Peyer's patch (tissue), 4 donors: ENCODE measurements around the gene GPSM3. TPM values are rescaled to one million over a fixed set of nuclear protein-coding genes. Genes with fewer than 3 reads are reported as not detected.
A peak's percentile ranks its signal among the peaks of the same experiment; 100 is the strongest.
"Not testable (repeated sequence)": the region's sequence is repeated elsewhere in the genome, so short reads cannot be mapped to it uniquely, and the experiment has no call there.

Experiments
- DNase-seq, 3 donors: peaks; one replicate each; pipeline ENCODE4 v3.0.0-alpha.2; 2017 to 2019
- H3K27ac ChIP-seq, 4 donors: fragments of 200-600 bp; sonication (generic); one replicate each; pipeline ENCODE4 v1.5.1; 2016 to 2019
- H3K27me3 ChIP-seq, 2 donors: fragments of 200-600 bp; sonication (generic); one replicate each; pipeline ENCODE4 v1.5.1; 2019
- H3K36me3 ChIP-seq, 3 donors: fragments of 200-600 bp; sonication (generic); one replicate each; pipeline ENCODE4 v1.5.1; 2016 to 2019
- H3K4me1 ChIP-seq, 4 donors: fragments of 200-600 bp; sonication (generic); one replicate each; pipeline ENCODE4 v1.5.1; 2016 to 2019
- H3K4me3 ChIP-seq, 4 donors: fragments of 200-600 bp; sonication (generic); 1 replicate in 3 of 4; 2 replicates in 1 of 4; pipeline ENCODE4 v1.5.1; 2016 to 2019; ENCODE audit warnings: mild to moderate bottlenecking in 1 of 4
- H3K9me3 ChIP-seq, 4 donors: fragments of 200-600 bp; sonication (generic); one replicate each; pipeline ENCODE4 v1.5.1; 2016 to 2019; ENCODE audit warnings: mild to moderate bottlenecking in 1 of 4
- CTCF ChIP-seq, 6 experiments: fragments of 450-650 bp in 4 of 6; fragments of 200-600 bp in 2 of 6; sonication (generic) in 1 of 6; IDR thresholded peaks; one replicate each; pipeline ENCODE4 v1.5.1; 2017 to 2019; ENCODE audit warnings: antibody characterized with exemption in 6 of 6, mild to moderate bottlenecking in 3 of 6, moderate library complexity in 1 of 6
- POLR2A ChIP-seq, 2 donors: fragments of 450-650 bp; IDR thresholded peaks; one replicate each; pipeline ENCODE4 v1.5.1; 2017; ENCODE audit warnings: antibody characterized with exemption in 2 of 2, mild to moderate bottlenecking in 2 of 2, moderate library complexity in 2 of 2
- total RNA-seq, 4 donors: library from RNA; depleted of rRNA; stranded (reverse); fragments of >200 nt; gene quantifications; one replicate each; pipeline ENCODE4 v1.1.0, GENCODE V29; 2016

Gene GPSM3
- total RNA-seq, 4 donors from 2014 or later = 5.3 to 38.8 (median 10.3) TPM

GRCh38 chr6:32194388-32194787 is 1.9 kb upstream of the GPSM3 start:
- Histone ChIP-seq H3K4me1 (peaks cover 3 to 40% (median 8%) of the 10 kb centered on the region in 4 donors), H3K4me3 (no peak overlapping the region), H3K27ac (peak overlapping the region in 3 of 4 donors; percentile 80 to 98 (median 94)), H3K9me3 (no peaks in the 10 kb centered on the region), H3K27me3 (no peaks in the 10 kb centered on the region), H3K36me3 (no peaks in the 10 kb centered on the region)
- no peak for TF ChIP-seq CTCF (IDR thresholded peaks at IDR 0.05)
- TF ChIP-seq POLR2A (IDR thresholded peaks at IDR 0.05) = no peak
- DNase-seq = no peak

- peaks cover 3 to 51% (median 12%) of the 10 kb centered on the region in 4 donors for H3K4me1 ChIP-seq
- H3K36me3 ChIP-seq, H3K27me3 ChIP-seq, H3K9me3 ChIP-seq, DNase-seq: not testable (repeated sequence)
- peak overlapping the region; percentile 90 to 98 (median 94) for H3K27ac ChIP-seq
- H3K4me3 ChIP-seq = peak overlapping the region; percentile 51 to 92 (median 69)
These were observed 653 bp upstream of the GPSM3 start for GRCh38 chr6:32193096-32193495.

GRCh38 chr6:32191696-32192607 is 491 bp downstream of the GPSM3 start:
- Histone ChIP-seq H3K9me3 (no peaks in the 10 kb centered on the region), H3K27ac (peak overlapping the region; percentile 90 to 98 (median 94)), H3K36me3 (peaks cover 0 to 10% (median 0%) of the 10 kb centered on the region in 3 donors), H3K4me3 (peak overlapping the region; percentile 51 to 92 (median 69)), H3K4me1 (peaks cover 3 to 57% (median 12%) of the 10 kb centered on the region in 4 donors), H3K27me3 (no peaks in the 10 kb centered on the region)
- no peak for DNase-seq
- TF ChIP-seq CTCF (IDR thresholded peaks at IDR 0.05) = no peak
- TF ChIP-seq POLR2A (IDR thresholded peaks at IDR 0.05) = no peak

- Histone ChIP-seq H3K27me3 (no peaks in the 10 kb centered on the region), H3K9me3 (no peaks in the 10 kb centered on the region), H3K36me3 (peaks cover 0 to 19% (median 0%) of the 10 kb centered on the region in 3 donors), H3K4me1 (peaks cover 3 to 57% (median 12%) of the 10 kb centered on the region in 4 donors), H3K27ac (peak overlapping the region; percentile 90 to 98 (median 94)), H3K4me3 (peak overlapping the region; percentile 59 to 92 (median 76))
- TF ChIP-seq POLR2A (IDR thresholded peaks at IDR 0.05) (no peak), CTCF (IDR thresholded peaks at IDR 0.05) (no peak)
- no peak for DNase-seq
These were observed 1.3 kb downstream of the GPSM3 start for GRCh38 chr6:32190911-32191677.

- H3K4me1 ChIP-seq = peaks cover 3 to 62% (median 12%) of the 10 kb centered on the region in 4 donors
- H3K27me3 ChIP-seq = no peaks in the 10 kb centered on the region
- peak; percentile 90 to 97 (median 96) for DNase-seq
- H3K36me3 ChIP-seq = peaks cover 0 to 23% (median 0%) of the 10 kb centered on the region in 3 donors
- peak within 1 kb of the TSS; percentile 90 to 98 (median 94) for H3K27ac ChIP-seq
- peak within 1 kb of the TSS; percentile 59 to 92 (median 76) for H3K4me3 ChIP-seq
- TF ChIP-seq POLR2A (IDR thresholded peaks at IDR 0.05) (peak; percentile 24 to 78), CTCF (IDR thresholded peaks at IDR 0.05) (no peak)
- no peaks in the 10 kb centered on the region for H3K9me3 ChIP-seq
These were observed 2.2 kb downstream of the GPSM3 start, which contains the start of gene PBX2 for GRCh38 chr6:32190054-32190851. Gene PBX2 (minus strand): TSS chr6:32190202. CDS start chr6:32189915, 287 bp downstream.
